AG08395 (cell line): ENCODE data around the gene TMX1.

Experiments
- DNase-seq: peaks from one replicate; pipeline ENCODE4 v3.0.0; 2012; ENCODE audit warnings: mixed read lengths, low spot score

The TMX1 gene

GRCh38 chr14:51293149-51293911 lies 53.3 kb downstream of the TMX1 start:
- peak; percentile 26 for DNase-seq

- peak; percentile 9 for DNase-seq
These were observed 53.9 kb downstream of the TMX1 start for GRCh38 chr14:51293912-51294389.

GRCh38 chr14:51294951-51295525 lies 55.0 kb downstream of the TMX1 start:
- no peak for DNase-seq

- DNase-seq = no peak
These were observed 55.7 kb downstream of the TMX1 start for GRCh38 chr14:51295646-51296263.

GRCh38 chr14:51297066-51297465 lies 57.0 kb downstream of the TMX1 start:
- DNase-seq = no peak

GRCh38 chr14:51298895-51299294 lies 58.8 kb downstream of the TMX1 start:
- DNase-seq = no peak

- DNase-seq = peak; percentile 14
These were observed 62.4 kb downstream of the TMX1 start for GRCh38 chr14:51302295-51303030.

- DNase-seq = no peak
These were observed 64.4 kb downstream of the TMX1 start for GRCh38 chr14:51304438-51304837.

- peak; percentile 91 for DNase-seq
These were observed 64.9 kb downstream of the TMX1 start for GRCh38 chr14:51304941-51305340.

GRCh38 chr14:51305751-51306150 lies 65.7 kb downstream of the TMX1 start:
- DNase-seq = no peak
